Measurements from ENCODE around the gene GNB1L.
A peak's percentile ranks its signal among the peaks of the same experiment; 100 is the strongest.

GNB1L gene

GRCh38 chr22:19760951-19761724, 93.5 kb downstream of the GNB1L start:
- DNase-seq (ENCODE audit: low read depth) = no peak

- no peak for DNase-seq (ENCODE audit: low read depth)
Measured at GRCh38 chr22:19760058-19760950, 94.4 kb downstream of the GNB1L start, which contains the start of gene TBX1. Gene TBX1, plus strand, starts transcription at chr22:19760778. Its CDS starts 66 bp downstream, at chr22:19760844.

- DNase-seq (ENCODE audit: low read depth) = no peak
Measured at GRCh38 chr22:19759427-19760057, 95.1 kb downstream of the GNB1L start.

- DNase-seq (ENCODE audit: low read depth) = no peak
Measured at GRCh38 chr22:19758896-19759426, 95.7 kb downstream of the GNB1L start.

GRCh38 chr22:19757985-19758895, 96.4 kb downstream of the GNB1L start:
- DNase-seq (ENCODE audit: low read depth) = no peak

- no peak for DNase-seq (ENCODE audit: low read depth)
Measured at GRCh38 chr22:19757140-19757984, 97.3 kb downstream of the GNB1L start.

- peak; percentile 36 for DNase-seq (ENCODE audit: low read depth)
Measured at GRCh38 chr22:19756288-19757128, 98.2 kb downstream of the GNB1L start.

GRCh38 chr22:19755722-19756287, 98.9 kb downstream of the GNB1L start:
- DNase-seq (ENCODE audit: low read depth) = no peak

GRCh38 chr22:19755145-19755710, 99.4 kb downstream of the GNB1L start:
- no peak for DNase-seq (ENCODE audit: low read depth)

- no peak for DNase-seq (ENCODE audit: low read depth)
Measured at GRCh38 chr22:19754701-19755144, 100.0 kb downstream of the GNB1L start.

GRCh38 chr22:19753996-19754700, 100.5 kb downstream of the GNB1L start:
- no peak for DNase-seq (ENCODE audit: low read depth)

GRCh38 chr22:19753090-19753842, 101.4 kb downstream of the GNB1L start:
- DNase-seq (ENCODE audit: low read depth) = no peak

- DNase-seq (ENCODE audit: low read depth) = no peak
Measured at GRCh38 chr22:19751497-19752245, 103.0 kb downstream of the GNB1L start.

- no peak for DNase-seq (ENCODE audit: low read depth)
Measured at GRCh38 chr22:19750507-19751490, 103.9 kb downstream of the GNB1L start.

GRCh38 chr22:19749876-19750275, 104.8 kb downstream of the GNB1L start:
- DNase-seq (ENCODE audit: low read depth) = no peak

Measured in stimulated activated CD8-positive, alpha-beta memory T cell treated with anti-CD3 and anti-CD28 coated beads, Interleukin-12 subunit alpha, Interleukin-12 subunit beta, amount 100 ng/mL, for 1 hour (primary cell).